H4 (cell line): Measurements from ENCODE around the gene CHRM4. TPM values are rescaled to one million over a fixed set of nuclear protein-coding genes. Genes with fewer than 3 reads are reported as not detected.
A peak's percentile ranks its signal among the peaks of the same experiment; 100 is the strongest.

Source experiments
- DNase-seq: peaks from one replicate; pipeline ENCODE4 v3.0.0-alpha.2; 2015; ENCODE audit warnings: low spot score
- total RNA-seq: library from RNA; depleted of rRNA; stranded (reverse); fragments of >200 nt; shearing (Covaris generic); gene quantifications from 2 replicates; pipeline ENCODE4 v1.2.3, GENCODE V29; 2014

The CHRM4 gene
- total RNA-seq, 1 experiment from 2014 or later = 0.48 TPM

GRCh38 chr11:46402957-46403902, 11.7 kb upstream of the CHRM4 start:
- DNase-seq = no peak

GRCh38 chr11:46397526-46397925, 6.0 kb upstream of the CHRM4 start:
- DNase-seq = no peak

- DNase-seq = no peak
Measured at GRCh38 chr11:46393759-46394158, 2.2 kb upstream of the CHRM4 start.

GRCh38 chr11:46393231-46393616, 1.6 kb upstream of the CHRM4 start:
- no peak for DNase-seq

- DNase-seq = peak; percentile 66
Measured at GRCh38 chr11:46392421-46393230, 1.1 kb upstream of the CHRM4 start.

- no peak for DNase-seq
Measured at GRCh38 chr11:46391186-46391577, 394 bp downstream of the CHRM4 start.

- no peak for DNase-seq
Measured at GRCh38 chr11:46390331-46391171, 1.0 kb downstream of the CHRM4 start.

- peak; percentile 72 for DNase-seq
Measured at GRCh38 chr11:46389450-46390330, 1.9 kb downstream of the CHRM4 start.

GRCh38 chr11:46388619-46389449, 2.7 kb downstream of the CHRM4 start:
- DNase-seq = no peak

- no peak for DNase-seq
Measured at GRCh38 chr11:46387919-46388618, 3.5 kb downstream of the CHRM4 start.

GRCh38 chr11:46387456-46387855, 4.1 kb downstream of the CHRM4 start:
- no peak for DNase-seq

- DNase-seq = no peak
Measured at GRCh38 chr11:46386674-46387073, 4.9 kb downstream of the CHRM4 start.

GRCh38 chr11:46386005-46386578, 5.5 kb downstream of the CHRM4 start:
- no peak for DNase-seq

GRCh38 chr11:46385169-46386004, 6.2 kb downstream of the CHRM4 start:
- DNase-seq = no peak

GRCh38 chr11:46383974-46384701, 7.4 kb downstream of the CHRM4 start:
- DNase-seq = no peak

- DNase-seq = no peak
Measured at GRCh38 chr11:46383404-46383758, 8.2 kb downstream of the CHRM4 start.

- peak; percentile 61 for DNase-seq
Measured at GRCh38 chr11:46382646-46383403, 8.8 kb downstream of the CHRM4 start.
